G401 (cell line): ENCODE measurements around the gene FHDC1. TPM values are rescaled to one million over a fixed set of nuclear protein-coding genes. Genes with fewer than 3 reads are reported as not detected.
A peak's percentile ranks its signal among the peaks of the same experiment; 100 is the strongest.

Source experiments
- DNase-seq: peaks from one replicate; pipeline ENCODE4 v3.0.0-alpha.2; 2015; ENCODE audit warnings: low spot score
- in situ Hi-C: cut with HindIII; loops from 2 replicates; pipeline ENCODE4 v1.10.0; 2016; ENCODE audit warnings: low sequenced_read_pairs, mixed read lengths
- total RNA-seq: library from RNA; depleted of rRNA; stranded (reverse); fragments of >200 nt; shearing (Covaris generic); gene quantifications from 2 replicates; pipeline ENCODE4 v1.2.3, GENCODE V29; 2014

The FHDC1 gene
- total RNA-seq, 1 experiment from 2014 or later: 0.27 TPM

DNA sequence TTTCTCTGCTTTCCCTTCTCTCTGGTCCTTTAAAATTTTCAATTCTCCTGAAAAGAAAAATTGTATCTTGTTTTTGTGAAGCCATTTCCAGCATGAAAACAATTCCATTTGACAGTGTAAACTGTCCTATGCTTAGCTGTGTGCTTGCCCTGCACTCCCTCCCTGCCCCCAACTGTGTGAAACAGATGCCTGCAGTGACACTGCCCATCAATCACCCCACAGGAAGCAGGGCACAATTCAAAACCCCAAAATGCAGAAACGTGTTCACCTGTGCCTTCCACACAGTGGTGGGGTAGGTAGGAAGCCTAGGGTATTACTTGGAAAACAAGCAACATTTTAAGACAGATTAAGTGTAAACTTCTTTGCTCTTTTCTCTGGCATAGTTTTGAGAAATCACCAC, 6.2 kb upstream of the FHDC1 start:
- in situ Hi-C loops: no loop called here

GRCh38 chr4:152935143-152935542, 980 bp upstream of the FHDC1 start:
- in situ Hi-C loops: no loop called here
- peak; percentile 17 for DNase-seq

More for the DNA sequence above, 6.2 kb upstream of the FHDC1 start:
- DNase-seq: no peak

DNA sequence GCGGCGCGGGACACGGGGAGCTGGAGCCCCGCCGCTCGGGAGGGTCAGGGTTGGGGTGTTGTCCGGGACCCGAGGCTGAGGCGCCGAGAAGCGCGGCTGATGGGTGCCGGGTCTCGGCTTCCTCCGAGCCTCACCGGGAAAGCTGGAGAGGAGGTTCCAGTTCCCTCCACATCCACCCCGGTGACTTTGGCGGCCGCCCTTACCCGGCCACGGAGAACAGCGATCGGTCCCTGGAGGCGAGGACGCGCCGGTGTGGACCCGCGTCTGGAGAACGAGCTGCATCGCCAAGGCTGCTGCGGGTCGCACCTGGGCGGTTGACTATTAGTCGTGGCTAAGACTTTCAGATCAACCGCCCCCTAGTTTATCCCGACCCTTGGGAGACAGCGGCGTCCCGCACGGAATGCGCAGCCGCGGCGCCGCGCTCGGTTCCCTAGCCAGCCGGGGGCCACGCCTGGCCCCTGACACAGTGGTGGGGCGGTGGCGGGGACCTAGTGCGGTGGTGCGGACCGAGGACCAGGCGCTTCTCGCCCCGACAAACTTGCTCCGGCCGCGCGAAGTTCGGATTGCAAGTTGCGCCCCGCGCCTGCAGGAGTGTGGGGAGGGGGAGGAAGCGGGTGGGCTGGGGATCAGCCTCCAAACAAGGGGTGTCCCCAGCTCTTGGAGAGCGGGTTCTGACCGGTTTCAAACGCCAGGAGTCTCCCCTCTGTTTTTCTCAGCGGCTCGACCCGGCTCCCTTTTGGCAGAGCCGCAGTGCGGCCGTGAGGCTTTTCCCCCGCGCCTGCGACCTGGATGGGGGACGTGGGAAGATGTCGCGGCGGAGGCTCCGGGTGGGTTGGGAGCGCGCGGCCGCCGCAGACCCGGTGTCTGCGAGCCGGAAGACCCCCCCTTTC, 568 bp downstream of the FHDC1 start:
- peak; percentile 32 for DNase-seq
- in situ Hi-C loops: no loop called here

DNA sequence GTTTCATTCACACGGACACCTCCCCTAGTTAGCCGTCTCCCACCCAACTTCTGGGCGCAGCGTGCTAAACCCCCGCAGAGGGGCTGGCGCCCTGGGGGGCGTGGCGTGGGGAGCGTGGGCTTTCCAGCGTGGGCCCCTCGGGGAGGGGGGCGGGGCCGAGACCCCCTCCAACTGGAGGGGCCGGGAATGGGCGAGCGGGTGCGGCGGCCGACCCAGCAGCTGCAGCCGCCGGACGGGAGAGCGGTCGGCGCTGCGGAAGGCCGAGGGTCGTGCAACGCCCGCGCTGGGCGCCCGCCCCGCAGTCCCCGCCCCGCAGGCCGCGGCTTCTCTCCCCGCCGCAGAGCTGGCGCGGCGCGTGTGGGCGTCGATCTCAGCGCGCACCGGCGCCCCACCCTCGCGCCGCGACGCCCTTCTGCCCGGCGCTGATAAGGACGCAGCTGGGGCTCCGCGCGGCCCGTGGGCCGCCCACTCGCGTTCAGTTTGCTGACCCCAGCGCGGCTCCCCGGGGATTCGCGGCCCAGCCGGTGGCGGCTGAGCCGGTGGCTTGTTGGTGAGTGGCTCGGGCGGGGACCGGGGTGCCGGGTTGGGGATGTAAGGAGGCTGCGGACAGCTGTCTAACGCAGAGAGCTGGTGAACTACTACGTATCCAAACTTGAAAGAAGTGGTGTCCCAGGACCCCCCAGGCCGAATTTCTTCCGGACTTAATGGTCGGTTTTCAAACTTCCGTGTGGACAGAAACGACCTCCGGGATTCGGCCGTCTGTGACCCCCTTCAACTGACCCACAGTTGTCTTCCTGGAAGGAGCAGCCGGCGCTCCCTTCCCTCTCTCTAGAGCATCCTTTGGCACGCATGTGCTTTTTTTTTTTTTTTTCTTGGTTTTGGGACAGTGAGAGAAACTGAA, 1.5 kb downstream of the FHDC1 start:
- peak; percentile 50 for DNase-seq
- in situ Hi-C loops: no loop called here

GRCh38 chr4:152938237-152938947, 2.3 kb downstream of the FHDC1 start:
- DNase-seq: no peak
- in situ Hi-C loops: no loop called here

DNA sequence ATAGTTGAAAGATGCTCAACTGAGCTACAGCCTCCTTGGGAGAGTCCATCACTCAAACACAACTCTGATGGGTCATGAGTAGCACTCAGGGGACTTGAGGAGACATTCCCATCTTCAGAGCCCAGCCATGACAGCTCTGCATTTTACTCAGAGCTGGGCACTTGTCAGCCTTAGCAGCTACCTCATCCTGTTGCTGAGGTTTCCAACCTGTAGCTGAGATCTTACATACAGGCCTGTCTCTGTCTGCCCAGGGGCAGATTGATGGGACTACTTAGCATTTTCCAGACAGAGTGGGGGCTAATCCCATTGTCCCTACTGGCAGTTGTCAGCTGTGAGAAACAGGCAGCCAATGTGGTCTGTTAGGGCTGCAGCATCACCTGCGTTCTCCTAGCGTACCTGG, 3.5 kb downstream of the FHDC1 start:
- in situ Hi-C loops: no loop called here

GRCh38 chr4:152940461-152940860, 4.3 kb downstream of the FHDC1 start:
- in situ Hi-C loops: no loop called here
- DNase-seq: no peak

More for the DNA sequence above, 3.5 kb downstream of the FHDC1 start:
- no peak for DNase-seq

DNA sequence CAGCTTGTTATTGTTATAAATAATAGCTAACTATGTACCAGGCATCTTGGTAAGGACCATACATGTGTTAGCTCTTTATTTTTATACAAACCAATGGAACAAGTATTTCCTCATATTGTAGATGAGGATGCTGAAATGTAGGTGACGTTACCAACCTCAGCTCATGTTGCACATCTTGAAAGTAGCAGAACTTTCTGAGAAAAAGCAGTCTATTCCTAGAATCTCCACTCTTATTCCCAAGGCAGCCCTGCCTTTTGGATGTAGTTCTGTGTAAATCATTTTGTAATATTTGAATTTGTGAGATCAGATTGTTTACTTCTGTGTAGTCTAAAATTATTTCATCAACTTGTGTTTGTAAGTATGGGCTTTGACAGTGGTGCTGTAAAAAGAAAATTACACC, 5.3 kb downstream of the FHDC1 start:
- in situ Hi-C loops: no loop called here
- no peak for DNase-seq

DNA sequence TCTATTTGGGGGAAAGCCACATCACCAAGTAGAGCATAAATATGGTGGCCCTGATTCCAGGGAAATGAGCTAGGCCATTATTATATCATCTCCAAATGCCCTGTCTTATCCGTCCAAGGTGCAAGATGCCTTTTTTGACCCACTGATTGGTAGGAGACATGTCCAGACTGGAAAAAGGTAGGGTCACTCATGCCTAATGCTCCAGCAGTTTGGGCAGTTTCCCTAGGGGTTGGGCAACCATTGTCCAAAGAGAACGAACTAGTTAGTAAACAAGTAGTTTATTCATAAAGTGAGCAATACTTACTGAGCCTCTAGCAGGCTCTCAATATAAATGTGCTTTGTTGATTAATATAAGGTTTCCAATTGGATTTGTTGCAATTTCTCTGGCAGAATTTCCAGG, 6.2 kb downstream of the FHDC1 start:
- no peak for DNase-seq
- in situ Hi-C loops: no loop called here

GRCh38 chr4:152943672-152944071, 7.5 kb downstream of the FHDC1 start:
- in situ Hi-C loops: no loop called here

GRCh38 chr4:152944666-152945320, 8.7 kb downstream of the FHDC1 start:
- in situ Hi-C loops: no loop called here
- DNase-seq: no peak

More at GRCh38 chr4:152943672-152944071, 7.5 kb downstream of the FHDC1 start:
- DNase-seq: no peak

- DNase-seq: no peak
- in situ Hi-C loops: no loop called here
Measured at GRCh38 chr4:152945639-152946038, 9.5 kb downstream of the FHDC1 start.

GRCh38 chr4:152946446-152946845, 10.3 kb downstream of the FHDC1 start:
- in situ Hi-C loops: no loop called here
- DNase-seq: no peak

GRCh38 chr4:152947311-152947710, 11.2 kb downstream of the FHDC1 start:
- no peak for DNase-seq
- in situ Hi-C loops: no loop called here

DNA sequence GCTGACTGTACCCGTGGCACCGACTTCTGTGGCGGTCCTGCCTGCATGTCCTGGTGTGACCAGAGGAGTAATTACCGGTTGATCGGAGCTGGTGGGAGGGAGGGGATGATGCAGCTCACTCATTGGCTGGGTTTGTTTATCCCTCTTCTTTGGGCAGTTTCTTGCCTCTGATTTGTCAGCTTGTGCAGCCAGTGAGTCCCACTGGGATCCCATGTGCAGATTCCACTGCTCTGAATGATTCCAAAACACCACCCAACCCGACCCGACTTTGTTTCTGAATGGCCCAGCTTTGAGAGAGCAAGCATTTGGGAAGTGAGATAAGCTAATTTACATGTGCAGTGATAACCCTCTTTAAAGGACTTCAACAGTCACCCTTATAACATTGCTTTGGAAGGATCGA, 13.8 kb downstream of the FHDC1 start:
- DNase-seq: no peak

DNA sequence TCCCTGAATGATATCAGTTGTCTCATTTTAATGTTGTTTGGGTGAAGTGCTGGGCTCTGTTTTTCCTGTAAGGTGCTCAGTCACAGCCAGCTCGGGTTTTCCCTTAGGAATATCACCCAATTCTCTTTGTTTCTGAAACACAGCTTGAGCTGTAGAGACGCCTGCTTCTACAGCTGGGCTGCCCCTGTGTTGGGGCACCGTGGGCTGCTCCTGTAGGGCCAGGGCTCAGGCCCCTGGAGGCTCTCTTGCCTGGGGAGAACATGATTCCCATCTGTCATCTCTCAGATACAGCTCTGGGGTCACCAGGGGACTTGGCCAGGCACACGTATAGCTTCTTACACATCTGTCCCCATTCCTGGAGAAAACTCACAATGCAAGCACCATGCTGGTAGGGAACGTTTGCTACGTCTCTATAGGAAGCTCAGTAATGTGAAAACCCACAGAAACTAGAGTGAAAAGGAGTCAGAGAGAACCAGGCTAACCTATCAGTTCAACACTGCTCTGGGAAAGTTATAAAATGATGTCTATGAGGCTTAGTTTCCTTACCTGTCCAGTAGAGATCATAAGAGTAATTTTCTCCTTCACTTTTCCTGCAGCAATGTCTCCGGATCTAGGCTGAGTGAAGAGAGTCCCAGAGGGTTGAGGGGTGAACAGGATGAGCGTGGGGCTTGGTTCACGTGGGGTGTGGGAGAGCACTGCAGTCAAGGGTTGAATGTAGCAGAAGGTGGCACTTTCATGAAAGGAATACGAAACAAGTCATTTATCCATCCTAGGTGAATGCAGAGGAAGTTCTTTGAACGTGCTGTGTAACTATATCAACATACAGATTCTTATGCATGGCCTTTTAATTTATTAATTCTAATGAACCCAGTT, 14.5 kb downstream of the FHDC1 start:
- no peak for DNase-seq
- in situ Hi-C loops: no loop called here

More for the DNA sequence above, 13.8 kb downstream of the FHDC1 start:
- in situ Hi-C loops: no loop called here

DNA sequence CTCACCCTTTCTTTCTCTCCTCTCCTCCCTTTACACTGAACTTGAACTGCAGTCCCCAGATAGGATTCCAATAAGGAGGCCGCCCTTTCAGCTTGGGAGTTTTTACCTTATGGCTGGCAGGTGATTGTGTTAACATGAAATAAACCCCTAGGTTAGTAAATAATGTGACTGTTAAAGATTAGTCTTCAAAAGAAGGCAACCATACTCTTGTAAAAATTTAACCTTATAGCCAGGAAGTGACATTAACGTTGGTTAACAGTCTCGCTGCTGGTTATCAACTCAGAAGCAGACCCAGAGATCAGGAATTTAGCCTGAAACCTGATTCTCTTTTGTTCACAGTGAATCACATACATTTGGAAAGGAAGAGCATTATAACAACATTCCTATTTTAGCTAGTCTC, 15.2 kb downstream of the FHDC1 start:
- in situ Hi-C loops: no loop called here
- no peak for DNase-seq

DNA sequence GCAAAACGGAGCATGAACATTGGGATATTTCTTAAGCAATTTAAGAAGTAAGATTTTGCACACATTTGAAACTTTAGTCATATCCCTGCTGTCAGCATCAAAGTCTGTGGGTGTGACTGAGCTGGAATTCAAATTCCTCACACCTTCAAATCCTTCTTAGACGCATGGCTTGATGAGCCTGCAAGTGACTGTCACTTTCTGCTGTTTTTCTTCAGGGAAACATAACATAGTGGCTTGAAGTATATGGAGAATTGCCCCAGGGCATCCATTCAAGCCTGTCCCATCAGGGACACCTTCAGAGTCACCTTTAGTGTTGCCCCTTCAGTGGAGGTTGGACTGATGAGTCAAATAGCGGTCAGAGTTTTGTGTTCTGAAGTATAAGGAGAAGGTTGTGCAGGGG, 17.4 kb downstream of the FHDC1 start:
- DNase-seq: no peak
- in situ Hi-C loops: no loop called here
